ENCODE data around the gene NEUROD6.

DNA sequence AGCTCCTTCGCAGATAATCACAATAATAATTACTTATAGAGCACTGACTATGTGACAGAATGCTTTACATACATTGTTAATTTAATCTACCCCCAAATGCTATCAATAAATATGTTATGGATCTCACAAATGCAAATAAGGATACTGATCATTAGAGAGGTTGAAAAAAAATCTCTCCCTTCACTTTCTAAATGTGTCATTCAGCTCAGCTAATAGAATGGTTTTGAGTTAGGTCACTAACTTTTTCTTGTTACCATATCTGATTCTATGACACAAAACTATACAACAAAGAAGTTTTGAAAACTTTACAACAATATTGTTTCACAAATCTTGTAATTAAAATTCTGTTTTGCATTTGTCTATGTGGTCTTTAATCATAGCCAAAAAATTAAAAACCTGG lies 17.4 kb downstream of the NEUROD6 start:
- TF ChIP-seq YY1 (IDR thresholded peaks at IDR 0.05) (no peak), CTCF (IDR thresholded peaks at IDR 0.05; ENCODE audit: low read depth, low read length, missing input control) (no peak), TAF1 (conservative IDR thresholded peaks at IDR 0.05) (no peak), SP1 (IDR thresholded peaks at IDR 0.05) (no peak), RAD21 (IDR thresholded peaks at IDR 0.05) (no peak), JUND (IDR thresholded peaks at IDR 0.05) (no peak)
- TF ChIP-seq, protein P1, sequence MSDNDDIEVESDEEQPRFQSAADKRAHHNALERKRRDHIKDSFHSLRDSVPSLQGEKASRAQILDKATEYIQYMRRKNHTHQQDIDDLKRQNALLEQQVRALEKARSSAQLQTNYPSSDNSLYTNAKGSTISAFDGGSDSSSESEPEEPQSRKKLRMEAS (IDR thresholded peaks at IDR 0.05) = no peak
